Activated CD4-positive, CD25-positive, alpha-beta regulatory T cell (primary cell): ENCODE measurements around the gene BPIFB6.

Experiments
- DNase-seq, 4 experiments: peaks; one replicate each; lab custom pipeline; 2025; lab: John Stamatoyannopoulos, UW

BPIFB6 gene

DNA sequence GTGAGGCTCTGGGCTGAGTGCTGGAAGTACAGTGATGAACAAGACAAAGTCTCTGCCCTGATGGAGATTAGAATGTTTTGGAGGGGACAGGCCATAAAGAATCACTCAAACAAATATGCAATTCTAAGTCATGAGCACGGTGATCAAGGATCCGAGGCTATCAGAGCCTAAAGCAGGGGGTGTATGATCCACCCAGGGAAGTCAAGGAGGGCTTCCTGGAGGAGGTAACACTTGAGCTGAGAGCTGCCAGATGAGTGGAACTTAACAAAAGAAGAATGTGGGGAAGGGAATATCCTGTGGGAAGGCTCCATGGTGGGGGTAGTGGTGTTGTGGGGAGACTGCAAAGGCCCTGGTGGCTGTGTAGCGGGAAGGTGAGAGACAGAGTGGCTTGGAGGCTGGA is 60.2 kb downstream of the BPIFB6 start:
- DNase-seq = no peak

DNA sequence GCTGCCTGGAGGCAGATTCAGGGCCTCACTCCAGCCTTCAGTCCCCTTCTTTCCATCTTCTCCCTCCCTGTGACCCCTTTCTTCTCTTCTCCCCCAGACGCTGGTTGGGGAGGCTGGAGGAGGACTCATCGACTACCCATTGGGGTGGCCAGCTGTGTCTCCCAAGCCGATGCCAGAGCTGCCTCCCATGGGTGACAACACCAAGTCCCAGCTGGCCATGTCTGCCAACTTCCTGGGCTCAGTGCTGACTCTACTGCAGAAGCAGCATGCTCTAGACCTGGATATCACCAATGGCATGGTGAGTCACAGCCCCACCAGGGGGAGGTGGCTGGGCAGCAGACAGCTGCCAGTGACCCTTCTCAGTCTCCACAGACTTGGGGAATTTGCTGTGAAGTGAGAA is 60.9 kb downstream of the BPIFB6 start:
- no peak for DNase-seq

DNA sequence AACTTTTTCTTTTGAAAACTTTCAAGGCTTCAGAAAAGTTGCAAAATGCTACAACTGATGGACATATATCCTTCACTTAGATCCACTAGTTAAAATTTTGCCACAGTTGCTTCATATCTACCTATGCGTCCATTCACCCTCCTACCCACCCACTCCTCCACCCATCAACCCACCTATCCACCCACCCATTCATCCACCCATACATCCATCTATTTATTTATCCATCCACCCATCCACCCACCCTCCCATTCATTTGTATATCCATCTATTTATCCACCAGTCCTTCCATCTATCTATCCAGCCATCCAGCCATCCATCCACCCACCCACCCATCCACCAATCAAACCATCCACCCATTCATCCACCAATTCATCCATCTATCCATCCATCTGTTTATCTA is 61.6 kb downstream of the BPIFB6 start:
- no peak for DNase-seq

- no peak for DNase-seq
Observed at GRCh38 chr20:33093582-33093981, 62.1 kb downstream of the BPIFB6 start.
